Measurements from ENCODE around the gene MICU2.

Gene MICU2

GRCh38 chr13:21537105-21537504 is 66.9 kb downstream of the MICU2 start:
- WGBS, 2 experiments = 92 to 97% methylated on average over 1 of the region's 1 CpG
- no peaks in the 10 kb centered on the region for H3K4me1 ChIP-seq (ENCODE audit: control insufficient read depth, insufficient read depth, low read length)
- H3K9me3 ChIP-seq (ENCODE audit: control insufficient read depth, low read length) = no peaks in the 10 kb centered on the region
- H3K27ac ChIP-seq (ENCODE audit: insufficient read depth, low read depth, low read length, poor library complexity, severe bottlenecking) = no peak overlapping the region
- no peaks in the 10 kb centered on the region for H3K36me3 ChIP-seq (ENCODE audit: control insufficient read depth, insufficient read depth, low read length)
- H3K27me3 ChIP-seq (ENCODE audit: control insufficient read depth, insufficient read depth, low read length, poor library complexity, severe bottlenecking) = no peaks in the 10 kb centered on the region
- H3K4me3 ChIP-seq (ENCODE audit: insufficient read depth, low read depth, low read length) = no peak overlapping the region

DNA sequence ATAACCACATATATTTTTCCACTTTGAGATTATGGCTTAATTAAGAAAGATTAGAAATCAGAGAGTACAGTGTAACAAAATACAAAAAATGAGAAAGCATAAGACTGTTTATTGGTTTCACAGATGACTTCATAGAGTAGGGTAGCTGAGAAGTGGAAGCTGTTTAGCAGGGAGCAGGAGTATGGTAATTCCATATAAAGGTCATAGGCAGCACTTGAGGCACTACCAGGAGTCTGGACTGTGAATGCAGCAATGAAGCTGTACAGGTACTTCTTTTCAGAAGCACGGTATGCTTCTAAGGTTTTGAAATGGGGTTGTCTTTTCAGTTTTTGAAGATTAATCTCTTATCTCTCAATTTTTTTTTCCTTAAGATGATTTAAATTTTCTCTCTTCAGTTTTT is 69.2 kb downstream of the MICU2 start:
- Histone ChIP-seq H3K9me3 (ENCODE audit: control insufficient read depth, low read length) (no peaks in the 10 kb centered on the region), H3K4me1 (ENCODE audit: control insufficient read depth, insufficient read depth, low read length) (no peaks in the 10 kb centered on the region), H3K27me3 (ENCODE audit: control insufficient read depth, insufficient read depth, low read length, poor library complexity, severe bottlenecking) (no peaks in the 10 kb centered on the region), H3K4me3 (ENCODE audit: insufficient read depth, low read depth, low read length) (no peak overlapping the region), H3K36me3 (ENCODE audit: control insufficient read depth, insufficient read depth, low read length) (no peaks in the 10 kb centered on the region), H3K27ac (ENCODE audit: insufficient read depth, low read depth, low read length, poor library complexity, severe bottlenecking) (no peak overlapping the region)
- WGBS, 2 experiments = 100% methylated on average over 1 of the region's 1 CpG

GRCh38 chr13:21531455-21531854 is 72.5 kb downstream of the MICU2 start:
- H3K36me3 ChIP-seq (ENCODE audit: control insufficient read depth, insufficient read depth, low read length) = no peaks in the 10 kb centered on the region
- no peaks in the 10 kb centered on the region for H3K27me3 ChIP-seq (ENCODE audit: control insufficient read depth, insufficient read depth, low read length, poor library complexity, severe bottlenecking)
- no peak overlapping the region for H3K4me3 ChIP-seq (ENCODE audit: insufficient read depth, low read depth, low read length)
- H3K4me1 ChIP-seq (ENCODE audit: control insufficient read depth, insufficient read depth, low read length) = no peaks in the 10 kb centered on the region
- 95 to 97% methylated on average over 5 of the region's 5 CpGs for WGBS, 2 experiments
- H3K27ac ChIP-seq (ENCODE audit: insufficient read depth, low read depth, low read length, poor library complexity, severe bottlenecking) = no peak overlapping the region
- H3K9me3 ChIP-seq (ENCODE audit: control insufficient read depth, low read length) = no peaks in the 10 kb centered on the region

DNA sequence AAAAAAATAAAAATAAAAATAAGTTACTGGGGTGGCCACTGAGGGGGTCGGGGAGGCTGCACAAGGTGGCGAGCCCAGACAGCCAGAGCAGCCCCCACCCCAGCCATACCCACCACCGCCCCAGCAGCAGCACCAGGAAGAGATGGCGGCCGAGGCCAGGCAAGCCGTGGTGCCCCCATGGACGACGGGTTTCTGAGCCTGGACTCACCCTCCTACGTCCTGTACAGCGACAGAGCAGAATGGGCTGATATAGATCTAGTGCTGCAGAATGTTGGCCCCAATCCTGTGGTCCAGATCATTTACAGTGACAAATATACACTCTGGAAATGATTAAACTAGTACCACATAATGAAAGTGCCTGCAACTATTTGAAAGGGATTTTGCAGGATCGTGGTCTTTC is 73.3 kb downstream of the MICU2 start:
- H3K27me3 ChIP-seq (ENCODE audit: control insufficient read depth, insufficient read depth, low read length, poor library complexity, severe bottlenecking) = no peaks in the 10 kb centered on the region
- H3K9me3 ChIP-seq (ENCODE audit: control insufficient read depth, low read length) = no peaks in the 10 kb centered on the region
- no peaks in the 10 kb centered on the region for H3K36me3 ChIP-seq (ENCODE audit: control insufficient read depth, insufficient read depth, low read length)
- no peak overlapping the region for H3K4me3 ChIP-seq (ENCODE audit: insufficient read depth, low read depth, low read length)
- no peaks in the 10 kb centered on the region for H3K4me1 ChIP-seq (ENCODE audit: control insufficient read depth, insufficient read depth, low read length)
- 93 to 96% methylated on average over 11 of the region's 11 CpGs for WGBS, 2 experiments
- no peak overlapping the region for H3K27ac ChIP-seq (ENCODE audit: insufficient read depth, low read depth, low read length, poor library complexity, severe bottlenecking)

GRCh38 chr13:21529146-21529893 is 74.7 kb downstream of the MICU2 start:
- WGBS, 2 experiments = 97 to 98% methylated on average over 3 of the region's 3 CpGs
- H3K9me3 ChIP-seq (ENCODE audit: control insufficient read depth, low read length) = no peaks in the 10 kb centered on the region
- no peaks in the 10 kb centered on the region for H3K4me1 ChIP-seq (ENCODE audit: control insufficient read depth, insufficient read depth, low read length)
- no peaks in the 10 kb centered on the region for H3K27me3 ChIP-seq (ENCODE audit: control insufficient read depth, insufficient read depth, low read length, poor library complexity, severe bottlenecking)
- H3K27ac ChIP-seq (ENCODE audit: insufficient read depth, low read depth, low read length, poor library complexity, severe bottlenecking) = no peak overlapping the region
- H3K36me3 ChIP-seq (ENCODE audit: control insufficient read depth, insufficient read depth, low read length) = no peaks in the 10 kb centered on the region
- no peak overlapping the region for H3K4me3 ChIP-seq (ENCODE audit: insufficient read depth, low read depth, low read length)

DNA sequence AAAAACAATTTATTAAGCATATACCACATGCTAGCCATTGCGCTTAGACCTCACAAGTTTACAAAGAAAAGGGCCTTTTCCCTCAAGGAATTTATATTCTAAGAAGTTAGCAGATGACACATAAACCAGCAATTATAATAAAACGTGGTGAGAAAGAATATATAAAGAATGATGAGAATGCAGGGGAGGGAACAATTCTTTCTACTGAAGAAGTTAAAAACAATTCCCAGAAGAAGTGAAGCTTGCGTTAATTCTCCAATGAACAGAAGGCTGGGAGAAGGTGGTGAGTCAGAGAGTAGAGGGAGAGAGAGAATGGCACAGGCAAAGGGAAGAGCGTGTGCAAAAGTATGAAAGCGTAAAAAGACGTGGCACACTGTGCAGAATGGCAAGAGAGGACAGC is 75.4 kb downstream of the MICU2 start:
- H3K36me3 ChIP-seq (ENCODE audit: control insufficient read depth, insufficient read depth, low read length) = no peaks in the 10 kb centered on the region
- no peak overlapping the region for H3K27ac ChIP-seq (ENCODE audit: insufficient read depth, low read depth, low read length, poor library complexity, severe bottlenecking)
- H3K27me3 ChIP-seq (ENCODE audit: control insufficient read depth, insufficient read depth, low read length, poor library complexity, severe bottlenecking) = no peaks in the 10 kb centered on the region
- H3K4me1 ChIP-seq (ENCODE audit: control insufficient read depth, insufficient read depth, low read length) = no peaks in the 10 kb centered on the region
- H3K9me3 ChIP-seq (ENCODE audit: control insufficient read depth, low read length) = no peaks in the 10 kb centered on the region
- WGBS, 2 experiments = 95% methylated on average over 5 to 6 of the region's 6 CpGs
- H3K4me3 ChIP-seq (ENCODE audit: insufficient read depth, low read depth, low read length) = no peak overlapping the region

- Histone ChIP-seq H3K27ac (ENCODE audit: insufficient read depth, low read depth, low read length, poor library complexity, severe bottlenecking) (no peak overlapping the region), H3K9me3 (ENCODE audit: control insufficient read depth, low read length) (no peaks in the 10 kb centered on the region), H3K36me3 (ENCODE audit: control insufficient read depth, insufficient read depth, low read length) (no peaks in the 10 kb centered on the region), H3K27me3 (ENCODE audit: control insufficient read depth, insufficient read depth, low read length, poor library complexity, severe bottlenecking) (no peaks in the 10 kb centered on the region), H3K4me3 (ENCODE audit: insufficient read depth, low read depth, low read length) (no peak overlapping the region), H3K4me1 (ENCODE audit: control insufficient read depth, insufficient read depth, low read length) (no peaks in the 10 kb centered on the region)
- 97% methylated on average over 5 of the region's 6 CpGs for WGBS, 2 experiments
Observed at GRCh38 chr13:21526707-21527540, 77.0 kb downstream of the MICU2 start.

- Histone ChIP-seq H3K4me3 (ENCODE audit: insufficient read depth, low read depth, low read length) (no peak overlapping the region), H3K36me3 (ENCODE audit: control insufficient read depth, insufficient read depth, low read length) (no peaks in the 10 kb centered on the region), H3K27ac (ENCODE audit: insufficient read depth, low read depth, low read length, poor library complexity, severe bottlenecking) (no peak overlapping the region), H3K27me3 (ENCODE audit: control insufficient read depth, insufficient read depth, low read length, poor library complexity, severe bottlenecking) (no peaks in the 10 kb centered on the region), H3K9me3 (ENCODE audit: control insufficient read depth, low read length) (no peaks in the 10 kb centered on the region), H3K4me1 (ENCODE audit: control insufficient read depth, insufficient read depth, low read length) (no peaks in the 10 kb centered on the region)
- 92 to 96% methylated on average over 2 of the region's 2 CpGs for WGBS, 2 experiments
Observed at GRCh38 chr13:21522847-21523246, 81.1 kb downstream of the MICU2 start.

DNA sequence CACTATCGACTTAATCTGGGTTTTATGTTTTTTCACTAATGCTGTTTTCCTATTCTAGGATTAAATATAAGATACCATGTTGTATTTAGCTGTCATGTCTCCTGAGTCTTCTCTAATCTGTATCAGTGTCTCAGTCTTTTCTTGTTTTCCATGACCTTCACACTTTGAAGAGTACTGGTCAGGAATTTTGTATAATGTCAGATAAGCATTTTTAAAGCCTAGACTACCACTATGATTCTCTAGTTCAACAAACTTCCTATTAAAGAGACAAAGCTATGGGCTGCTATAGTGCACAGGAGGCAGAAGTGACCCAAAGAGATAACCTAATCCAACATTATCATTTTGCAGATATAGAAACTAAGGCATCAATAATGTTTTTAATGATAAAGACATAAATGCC is 81.8 kb downstream of the MICU2 start:
- no peak overlapping the region for H3K27ac ChIP-seq (ENCODE audit: insufficient read depth, low read depth, low read length, poor library complexity, severe bottlenecking)

GRCh38 chr13:21518617-21519144 is 85.3 kb downstream of the MICU2 start:
- Histone ChIP-seq H3K4me1 (ENCODE audit: control insufficient read depth, insufficient read depth, low read length) (no peaks in the 10 kb centered on the region), H3K27me3 (ENCODE audit: control insufficient read depth, insufficient read depth, low read length, poor library complexity, severe bottlenecking) (no peaks in the 10 kb centered on the region), H3K4me3 (ENCODE audit: insufficient read depth, low read depth, low read length) (no peak overlapping the region), H3K27ac (ENCODE audit: insufficient read depth, low read depth, low read length, poor library complexity, severe bottlenecking) (no peak overlapping the region), H3K36me3 (ENCODE audit: control insufficient read depth, insufficient read depth, low read length) (no peaks in the 10 kb centered on the region), H3K9me3 (ENCODE audit: control insufficient read depth, low read length) (no peaks in the 10 kb centered on the region)
- 94 to 95% methylated on average over 8 of the region's 8 CpGs for WGBS, 2 experiments

More for the DNA sequence above, 81.8 kb downstream of the MICU2 start:
- Histone ChIP-seq H3K4me3 (ENCODE audit: insufficient read depth, low read depth, low read length) (no peak overlapping the region), H3K4me1 (ENCODE audit: control insufficient read depth, insufficient read depth, low read length) (no peaks in the 10 kb centered on the region), H3K27me3 (ENCODE audit: control insufficient read depth, insufficient read depth, low read length, poor library complexity, severe bottlenecking) (no peaks in the 10 kb centered on the region), H3K36me3 (ENCODE audit: control insufficient read depth, insufficient read depth, low read length) (no peaks in the 10 kb centered on the region), H3K9me3 (ENCODE audit: control insufficient read depth, low read length) (no peaks in the 10 kb centered on the region)
- 86% methylated on average over 1 of the region's 1 CpG; no CpG with 5 or more reads in 1 of the 2 experiments for WGBS, 2 experiments

Data from ectodermal cell (in vitro differentiated cells).